HFFc6 (cell line): Measurements from ENCODE around the gene FTCDNL1. TPM values are rescaled to one million over a fixed set of nuclear protein-coding genes. Genes with fewer than 3 reads are reported as not detected.

Source experiments
- DNase-seq: peaks from one replicate; pipeline ENCODE4 v3.0.0-alpha.2; 2018
- H3K27ac Mint-ChIP-seq: 2 replicates; pipeline ENCODE4 v1.8.0; 2020; ENCODE audit warnings: mild to moderate bottlenecking, mixed read lengths
- H3K27me3 Mint-ChIP-seq: 2 replicates; pipeline ENCODE4 v1.8.0; 2021; ENCODE audit warnings: mild to moderate bottlenecking, moderate library complexity, mixed read lengths; ENCODE audit not compliant: insufficient read depth
- H3K36me3 Mint-ChIP-seq: 2 replicates; pipeline ENCODE4 v1.8.0; 2021; ENCODE audit warnings: low read depth, mixed read lengths
- H3K4me1 Mint-ChIP-seq: 2 replicates; pipeline ENCODE4 v1.8.0; 2020; ENCODE audit warnings: low read depth, mixed read lengths
- H3K4me3 Mint-ChIP-seq: 2 replicates; pipeline ENCODE4 v1.8.0; 2020; ENCODE audit warnings: mild to moderate bottlenecking, moderate library complexity, mixed read lengths
- H3K9me3 Mint-ChIP-seq: 2 replicates; pipeline ENCODE4 v1.8.0; 2020; ENCODE audit warnings: mild to moderate bottlenecking, mixed read lengths
- CTCF ChIP-seq: fragments of 200-600 bp; sonication (generic); IDR thresholded peaks from 2 replicates; pipeline ENCODE4 v1.5.0; 2021; ENCODE audit warnings: antibody characterized with exemption, mild to moderate bottlenecking
- total RNA-seq, 6 experiments: library from RNA; stranded (reverse); fragmentation: NEBNext Ultra II Directional; extraction: Animal tissue kit (Norgen Biotek cat#: 25700); gene quantifications; 2 replicates in 1 of 6; 3 replicates in 5 of 6; pipeline ENCODE4 v1.2.3, GENCODE V29; 2021

Gene FTCDNL1
- total RNA-seq, 6 experiments from 2014 or later = 0.43 to 0.80 (median 0.64) TPM

- H3K4me3 Mint-ChIP-seq = no peak overlapping the region
- 0 out of 2 replicates have a peak, but pooled peaks cover 6% of the 10 kb centered on the region for H3K36me3 Mint-ChIP-seq
- H3K27ac Mint-ChIP-seq = no peak overlapping the region
- peaks cover 15% of the 10 kb centered on the region for H3K9me3 Mint-ChIP-seq
- H3K4me1 Mint-ChIP-seq = peaks cover 6% of the 10 kb centered on the region; the same call in 1 of the 2 replicates
- no peaks in the 10 kb centered on the region for H3K27me3 Mint-ChIP-seq
- no peak for TF ChIP-seq CTCF
- DNase-seq = peak; percentile 26
These were observed 24.4 kb upstream of the FTCDNL1 start for GRCh38 chr2:199875400-199875799.

GRCh38 chr2:199874209-199874608 is 23.2 kb upstream of the FTCDNL1 start:
- no peak overlapping the region for H3K4me3 Mint-ChIP-seq

GRCh38 chr2:199870581-199870980 is 19.6 kb upstream of the FTCDNL1 start:
- DNase-seq = no peak
- Mint-ChIP-seq H3K27me3 (no peaks in the 10 kb centered on the region), H3K9me3 (peaks cover 15% of the 10 kb centered on the region), H3K36me3 (0 out of 2 replicates have a peak, but pooled peaks cover 6% of the 10 kb centered on the region), H3K4me3 (no peak overlapping the region), H3K27ac (no peak overlapping the region), H3K4me1 (peaks cover 6% of the 10 kb centered on the region; the same call in 1 of the 2 replicates)
- TF ChIP-seq CTCF = no peak

More at GRCh38 chr2:199874209-199874608, 23.2 kb upstream of the FTCDNL1 start:
- Mint-ChIP-seq H3K9me3 (peaks cover 15% of the 10 kb centered on the region), H3K36me3 (0 out of 2 replicates have a peak, but pooled peaks cover 6% of the 10 kb centered on the region), H3K27me3 (no peaks in the 10 kb centered on the region), H3K4me1 (peaks cover 6% of the 10 kb centered on the region; the same call in 1 of the 2 replicates), H3K27ac (no peak overlapping the region)
- no peak for DNase-seq
- TF ChIP-seq CTCF = no peak

GRCh38 chr2:199869653-199870052 is 18.7 kb upstream of the FTCDNL1 start:
- Mint-ChIP-seq H3K9me3 (peaks cover 9% of the 10 kb centered on the region), H3K27me3 (peaks cover 1% of the 10 kb centered on the region; the same call in 1 of the 2 replicates), H3K4me1 (no peaks in the 10 kb centered on the region), H3K4me3 (no peak overlapping the region), H3K27ac (no peak overlapping the region), H3K36me3 (0 out of 2 replicates have a peak, but pooled peaks cover 6% of the 10 kb centered on the region)
- TF ChIP-seq CTCF = no peak
- DNase-seq = no peak

GRCh38 chr2:199869227-199869541 is 18.2 kb upstream of the FTCDNL1 start:
- Mint-ChIP-seq H3K9me3 (peaks cover 5% of the 10 kb centered on the region), H3K27ac (no peak overlapping the region), H3K4me3 (no peak overlapping the region), H3K36me3 (0 out of 2 replicates have a peak, but pooled peaks cover 4% of the 10 kb centered on the region), H3K4me1 (no peaks in the 10 kb centered on the region), H3K27me3 (peaks cover 2% of the 10 kb centered on the region; the same call in 1 of the 2 replicates)
- DNase-seq = no peak
- no peak for TF ChIP-seq CTCF
